UCSD-AML1 (cell line): ENCODE measurements around the gene PNPLA7.
A peak's percentile ranks its signal among the peaks of the same experiment; 100 is the strongest.
"Not testable (repeated sequence)": the region's sequence is repeated elsewhere in the genome, so short reads cannot be mapped to it uniquely, and the experiment has no call there.

Experiments used
- DNase-seq: peaks from one replicate; lab custom pipeline; 2025; ENCODE audit not compliant: unreplicated experiment; lab: John Stamatoyannopoulos, UW

The PNPLA7 gene

GRCh38 chr9:137543237-137543963 lies 6.8 kb downstream of the PNPLA7 start:
- DNase-seq = no peak

DNA sequence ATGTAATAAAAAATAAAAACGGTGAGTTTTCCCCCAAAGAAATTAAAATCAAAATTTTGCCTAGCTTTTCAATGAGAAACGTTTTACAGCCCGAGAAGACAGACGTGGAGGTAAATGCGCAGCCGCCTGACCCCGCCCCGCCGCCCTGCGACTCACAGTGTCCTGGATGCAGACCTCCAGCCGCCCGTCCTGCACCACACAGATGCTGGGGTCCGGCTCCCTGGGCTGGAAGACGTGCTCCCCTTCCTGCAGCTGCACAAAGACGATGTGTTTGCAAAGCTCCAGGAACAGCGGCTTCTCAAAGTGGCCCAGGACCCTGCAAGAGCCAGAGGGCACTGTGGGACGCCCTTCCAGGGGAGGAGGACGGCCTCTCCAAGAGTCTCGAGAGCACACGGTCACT lies 7.7 kb downstream of the PNPLA7 start:
- DNase-seq = no peak

- no peak for DNase-seq
These were observed 9.7 kb downstream of the PNPLA7 start for GRCh38 chr9:137540536-137540935.

GRCh38 chr9:137538058-137538457 lies 12.1 kb downstream of the PNPLA7 start:
- no peak for DNase-seq

DNA sequence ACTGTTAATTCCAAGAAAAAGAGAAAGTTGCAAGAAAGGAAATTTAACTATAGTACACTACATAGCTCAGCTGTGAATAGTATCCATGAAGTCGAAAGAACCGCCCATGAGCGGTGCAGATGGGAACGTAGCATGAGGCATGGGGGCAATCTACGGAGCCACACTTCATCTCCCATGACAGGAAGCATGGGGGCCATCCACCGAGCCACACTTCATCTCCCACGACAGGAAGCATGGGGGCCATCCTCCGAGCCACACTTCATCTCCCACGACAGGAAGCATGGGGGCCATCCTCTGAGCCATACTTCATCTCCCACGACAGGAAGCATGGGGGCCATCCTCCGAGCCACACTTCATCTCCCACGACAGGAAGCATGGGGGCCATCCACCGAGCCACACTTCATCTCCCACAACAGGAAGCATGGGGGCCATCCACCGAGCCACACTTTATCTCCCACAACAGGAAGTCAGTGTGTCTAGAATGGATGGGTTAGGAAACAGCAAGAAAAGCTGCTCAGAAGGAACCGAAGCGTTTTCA lies 13.5 kb downstream of the PNPLA7 start:
- DNase-seq = peak; percentile 68

DNA sequence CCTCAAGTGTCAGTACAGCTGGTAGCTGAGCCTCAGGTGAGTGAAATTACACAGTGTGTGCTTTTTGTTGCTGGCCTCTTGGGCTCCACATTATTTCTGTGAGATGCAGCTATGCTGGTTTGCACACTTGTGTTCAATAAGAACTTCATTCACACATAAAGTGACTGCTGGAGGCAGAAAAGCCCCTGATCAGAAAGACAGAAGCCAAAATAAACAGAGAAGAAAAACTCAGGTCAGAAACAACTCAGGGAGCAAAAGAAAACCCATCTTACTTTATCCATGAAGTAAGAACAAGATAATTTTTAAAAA lies 15.1 kb downstream of the PNPLA7 start:
- no peak for DNase-seq

GRCh38 chr9:137534256-137535119 lies 15.7 kb downstream of the PNPLA7 start:
- peak; percentile 39 for DNase-seq

- not testable (repeated sequence) for DNase-seq
These were observed 17.2 kb downstream of the PNPLA7 start for GRCh38 chr9:137532891-137533468.

GRCh38 chr9:137531099-137531765 lies 19.0 kb downstream of the PNPLA7 start:
- DNase-seq = no peak

GRCh38 chr9:137530331-137530730 lies 19.9 kb downstream of the PNPLA7 start:
- no peak for DNase-seq

DNA sequence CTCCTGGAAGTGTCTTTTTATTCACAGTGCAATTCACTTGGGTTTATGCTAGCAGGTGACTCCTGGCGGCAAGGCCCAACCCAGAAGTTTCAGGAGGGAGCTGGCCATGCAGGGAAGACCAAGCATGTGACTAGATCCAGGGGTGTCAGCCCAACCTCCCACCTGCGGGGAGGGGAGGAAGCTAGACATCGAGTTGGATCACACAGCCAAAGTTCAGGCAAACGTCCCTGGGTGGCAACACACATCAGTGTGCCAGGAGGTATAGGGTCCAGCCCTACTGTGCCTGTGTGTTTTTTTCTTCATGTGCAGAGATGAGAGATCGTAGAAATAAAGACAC lies 25.3 kb downstream of the PNPLA7 start:
- no peak for DNase-seq

DNA sequence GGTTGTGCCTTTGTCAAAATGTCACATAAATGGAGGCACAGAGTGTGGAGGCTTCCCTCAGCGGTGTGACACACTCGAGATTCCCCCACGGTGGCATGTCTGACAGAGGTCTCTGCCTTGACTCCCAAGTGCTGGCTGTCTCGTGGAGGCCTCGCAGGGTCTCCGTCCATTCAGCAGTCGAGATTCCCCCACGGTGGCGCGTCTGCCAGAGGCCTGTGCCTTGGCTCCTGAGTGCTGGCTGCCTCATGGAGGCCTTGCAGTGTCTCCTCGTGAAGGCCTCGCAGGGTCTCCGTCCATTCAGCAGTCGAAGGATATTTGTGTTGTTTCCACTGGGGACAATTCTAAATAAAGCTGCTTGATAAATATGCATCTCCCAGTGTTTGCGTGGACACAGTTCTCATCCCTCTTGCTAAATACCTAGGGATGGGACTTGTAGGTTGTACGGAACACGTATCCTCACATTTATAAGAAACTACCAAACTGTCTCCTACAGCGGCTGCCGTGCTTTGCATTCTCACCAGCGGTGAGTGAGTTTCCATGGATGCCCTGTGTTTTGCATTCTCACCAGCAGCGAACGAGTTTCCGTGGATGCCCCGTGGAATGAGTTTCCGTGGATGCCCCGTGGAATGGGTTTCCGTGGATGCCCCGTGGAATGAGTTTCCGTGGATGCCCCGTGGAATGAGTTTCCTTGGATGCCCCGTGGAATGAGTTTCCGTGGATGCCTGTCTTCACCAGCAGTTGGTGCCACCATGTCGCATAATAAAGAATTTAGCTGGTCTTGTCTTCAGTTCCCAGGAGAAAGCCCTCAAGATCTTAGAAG lies 25.8 kb downstream of the PNPLA7 start:
- DNase-seq = no peak

GRCh38 chr9:137522746-137523455 lies 27.3 kb downstream of the PNPLA7 start:
- DNase-seq = no peak

DNA sequence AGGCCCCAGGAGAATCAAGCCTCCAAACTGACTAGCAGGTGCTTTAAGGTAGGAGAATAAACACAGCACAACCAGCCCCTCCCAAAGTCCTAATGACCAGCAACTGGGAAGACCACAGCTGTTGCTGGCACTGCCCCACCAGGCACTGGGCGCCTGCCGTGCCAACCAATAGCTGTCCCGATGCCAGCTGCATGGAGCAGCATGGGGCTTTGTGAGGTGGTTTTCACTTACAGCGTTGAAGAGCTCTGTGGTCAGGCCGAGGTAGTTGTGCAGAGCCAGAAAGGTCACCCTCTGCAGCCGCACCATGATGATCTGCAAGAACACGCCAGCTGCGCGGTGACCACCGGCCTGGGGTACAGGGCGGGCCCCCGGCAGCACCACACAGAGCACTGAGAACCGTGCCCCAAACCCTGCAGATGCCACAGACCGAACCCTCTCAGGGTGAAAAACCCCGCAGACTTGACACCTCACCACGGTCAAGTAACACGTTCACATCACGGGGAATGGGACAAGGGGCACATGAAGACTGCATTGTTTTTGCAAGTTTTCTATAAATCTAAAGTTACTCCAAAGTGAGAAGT lies 28.7 kb downstream of the PNPLA7 start:
- DNase-seq = no peak

DNA sequence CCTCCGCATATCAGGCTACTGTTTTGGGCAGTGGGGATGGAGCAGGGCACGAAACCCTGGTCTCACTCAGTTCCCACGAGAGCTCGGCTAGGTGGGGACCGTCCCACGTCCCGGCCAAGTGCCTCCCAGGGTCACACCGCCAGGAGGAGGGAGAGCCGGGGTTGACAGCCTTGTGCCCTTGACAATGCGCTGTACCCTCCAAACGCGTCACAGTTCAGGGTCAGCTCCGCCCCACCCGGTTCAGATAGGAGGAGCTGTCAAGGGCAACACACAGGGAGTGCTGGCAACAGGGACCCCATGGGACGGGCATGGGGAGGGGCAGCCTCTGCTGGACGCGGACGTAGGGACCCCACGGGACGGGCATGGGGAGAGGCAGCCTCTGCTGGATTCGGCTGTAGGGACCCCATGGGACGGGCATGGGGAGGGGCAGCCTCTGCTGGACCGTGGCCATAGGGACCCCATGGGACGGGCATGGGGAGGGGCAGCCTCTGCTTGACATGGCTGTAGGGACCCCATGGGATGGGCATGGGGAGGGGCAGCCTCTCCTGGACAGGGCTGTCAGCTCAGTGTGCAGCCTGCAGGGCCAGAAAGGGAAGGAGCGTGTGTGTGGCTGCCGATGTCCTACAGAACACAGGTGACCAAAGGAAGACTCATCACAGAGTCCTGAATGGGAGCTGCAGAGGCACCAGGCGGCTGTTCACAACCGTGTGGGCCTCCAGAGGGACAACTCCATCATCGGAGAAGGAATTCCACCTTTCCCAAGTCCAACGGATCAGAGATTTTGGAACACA lies 29.4 kb downstream of the PNPLA7 start:
- no peak for DNase-seq

DNA sequence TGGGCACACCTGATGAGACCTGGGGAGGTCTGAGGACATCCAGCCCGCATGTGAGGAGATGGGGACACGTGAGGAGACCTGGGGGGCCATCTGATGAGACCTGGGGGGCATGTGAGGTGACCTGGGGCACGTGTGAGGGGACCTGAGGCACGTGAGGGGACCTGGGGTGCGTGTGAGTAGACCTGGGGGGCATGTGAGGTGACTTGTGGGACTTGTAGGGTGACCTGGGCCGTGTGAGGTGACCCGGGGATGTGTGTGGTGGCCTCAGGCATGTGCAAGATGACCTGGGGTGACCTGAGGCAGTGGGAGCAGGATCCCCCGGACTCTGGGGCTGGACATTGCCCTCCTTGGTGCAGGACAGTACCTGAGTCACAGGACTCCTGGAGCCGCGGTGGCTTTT lies 30.6 kb downstream of the PNPLA7 start:
- DNase-seq = no peak

GRCh38 chr9:137518661-137519459 lies 31.3 kb downstream of the PNPLA7 start:
- not testable (repeated sequence) for DNase-seq
